H9 (cell line): ENCODE results near the gene ZER1. TPM values are rescaled to one million over a fixed set of nuclear protein-coding genes. Genes with fewer than 3 reads are reported as not detected.
A peak's percentile ranks its signal among the peaks of the same experiment; 100 is the strongest.

Experiments used
- DNase-seq: peaks from one replicate; pipeline ENCODE4 v3.0.0-alpha.2; 2017
- H2AFZ ChIP-seq: one replicate; pipeline ENCODE4 v1.6.1; 2013; ENCODE audit warnings: mild to moderate bottlenecking, low read length, control low read depth, moderate library complexity
- H2AK5ac ChIP-seq: 2 replicates; pipeline ENCODE4 v1.6.1; 2013; ENCODE audit warnings: low read length, control low read depth, mixed read lengths; ENCODE audit not compliant: insufficient read length
- H2BK120ac ChIP-seq: one replicate; pipeline ENCODE4 v1.6.1; 2013; ENCODE audit warnings: low read depth, mild to moderate bottlenecking, low read length, control low read depth, inconsistent platforms; ENCODE audit not compliant: poor library complexity, severe bottlenecking
- H2BK12ac ChIP-seq: 2 replicates; pipeline ENCODE4 v1.6.1; 2013; ENCODE audit warnings: low read length, control low read depth, mixed read lengths, low read depth; ENCODE audit not compliant: insufficient read length
- H2BK15ac ChIP-seq: 2 replicates; pipeline ENCODE4 v1.6.1; 2013; ENCODE audit warnings: low read depth, low read length, control low read depth
- H2BK20ac ChIP-seq: one replicate; pipeline ENCODE4 v1.6.1; 2013; ENCODE audit warnings: low read depth, mild to moderate bottlenecking, low read length, control low read depth, inconsistent platforms; ENCODE audit not compliant: poor library complexity, severe bottlenecking
- H2BK5ac ChIP-seq: 2 replicates; pipeline ENCODE4 v1.6.1; 2013; ENCODE audit warnings: low read length, control low read depth, mixed read lengths; ENCODE audit not compliant: insufficient read length
- H3K14ac ChIP-seq: 2 replicates; pipeline ENCODE4 v1.6.1; 2013; ENCODE audit warnings: low read length, control low read depth; ENCODE audit not compliant: insufficient read depth
- H3K18ac ChIP-seq: 2 replicates; pipeline ENCODE4 v1.6.1; 2013; ENCODE audit warnings: low read depth, mild to moderate bottlenecking, mixed read lengths, low read length, control low read depth; ENCODE audit not compliant: insufficient read length
- H3K23ac ChIP-seq: 2 replicates; pipeline ENCODE4 v1.6.1; 2013; ENCODE audit warnings: low read length, control low read depth, mixed read lengths, low read depth; ENCODE audit not compliant: insufficient read length
- H3K23me2 ChIP-seq: 2 replicates; pipeline ENCODE4 v1.6.1; 2013; ENCODE audit warnings: low read depth, mild to moderate bottlenecking, mixed read lengths, low read length, control low read depth; ENCODE audit not compliant: insufficient read length, poor library complexity, severe bottlenecking
- H3K27ac ChIP-seq: 2 replicates; pipeline ENCODE4 v1.5.1; 2013; ENCODE audit warnings: low read length, control low read depth, mixed read lengths, low read depth; ENCODE audit not compliant: insufficient read length
- H3K27me3 ChIP-seq: 2 replicates; pipeline ENCODE4 v1.6.1; 2013; ENCODE audit warnings: low read length, control low read depth, inconsistent platforms; ENCODE audit not compliant: insufficient read depth
- H3K4ac ChIP-seq: 2 replicates; pipeline ENCODE4 v1.6.1; 2013; ENCODE audit warnings: low read depth, mild to moderate bottlenecking, control low read depth, inconsistent platforms, low read length, moderate library complexity
- H3K4me1 ChIP-seq: 2 replicates; pipeline ENCODE4 v1.6.1; 2013; ENCODE audit warnings: low read length, control low read depth, inconsistent platforms; ENCODE audit not compliant: insufficient read depth
- H3K4me2 ChIP-seq: 2 replicates; pipeline ENCODE4 v1.6.1; 2013; ENCODE audit warnings: low read length, control low read depth, mixed read lengths; ENCODE audit not compliant: insufficient read length, insufficient read depth
- H3K56ac ChIP-seq: 2 replicates; pipeline ENCODE4 v1.6.1; 2013; ENCODE audit warnings: low read depth, mild to moderate bottlenecking, mixed read lengths, low read length, control low read depth; ENCODE audit not compliant: insufficient read length
- H3K79me1 ChIP-seq: 2 replicates; pipeline ENCODE4 v1.6.1; 2013; ENCODE audit warnings: low read depth, mild to moderate bottlenecking, moderate library complexity, low read length, control low read depth, inconsistent platforms; ENCODE audit not compliant: insufficient read depth, poor library complexity, severe bottlenecking
- H3K79me2 ChIP-seq: 2 replicates; pipeline ENCODE4 v1.6.1; 2013; ENCODE audit warnings: low read length, control low read depth, inconsistent platforms; ENCODE audit not compliant: insufficient read depth
- H3K9ac ChIP-seq: 2 replicates; pipeline ENCODE4 v1.6.1; 2013; ENCODE audit warnings: low read length, control low read depth, mixed read lengths; ENCODE audit not compliant: insufficient read length; ENCODE audit errors: extremely low read depth
- H3K9me3 ChIP-seq: one replicate; pipeline ENCODE4 v1.6.1; 2013; ENCODE audit warnings: low read depth, low read length, inconsistent platforms; ENCODE audit not compliant: control insufficient read depth
- H3T11ph ChIP-seq: one replicate; pipeline ENCODE4 v1.6.1; 2013; ENCODE audit warnings: mild to moderate bottlenecking, low read length, control low read depth, inconsistent platforms
- H4K20me1 ChIP-seq: one replicate; pipeline ENCODE4 v1.6.1; 2013; ENCODE audit not compliant: control insufficient read depth, insufficient read length, insufficient read depth
- H4K5ac ChIP-seq: 2 replicates; pipeline ENCODE4 v1.6.1; 2013; ENCODE audit warnings: low read depth, mild to moderate bottlenecking, mixed read lengths, low read length, control low read depth; ENCODE audit not compliant: insufficient read length
- H4K8ac ChIP-seq: replicated peaks from 2 replicates; pipeline ENCODE4 v1.6.1; 2013; ENCODE audit warnings: low read length, control low read depth, mixed read lengths, low read depth; ENCODE audit not compliant: insufficient read length
- H4K91ac ChIP-seq: 2 replicates; pipeline ENCODE4 v1.6.1; 2013; ENCODE audit warnings: low read depth, mild to moderate bottlenecking, moderate library complexity, mixed read lengths, low read length, control low read depth; ENCODE audit not compliant: insufficient read length
- H3K27ac Mint-ChIP-seq, 3 experiments: 2 replicates in 2 of 3; 3 replicates in 1 of 3; pipeline ENCODE4 v1.8.0; 2020 to 2021; ENCODE audit warnings: mixed read lengths in 3 of 3, mild to moderate bottlenecking in 1 of 3, moderate library complexity in 1 of 3
- H3K27me3 Mint-ChIP-seq: 2 replicates; pipeline ENCODE4 v1.8.0; 2021; ENCODE audit warnings: low read depth, mild to moderate bottlenecking, moderate library complexity, mixed read lengths
- H3K36me3 Mint-ChIP-seq, 3 experiments: 2 replicates in 2 of 3; 3 replicates in 1 of 3; pipeline ENCODE4 v1.8.0; 2020 to 2021; ENCODE audit warnings: low read depth in 3 of 3, mixed read lengths in 3 of 3; ENCODE audit not compliant: insufficient read depth in 1 of 3
- H3K4me1 Mint-ChIP-seq, 2 experiments: 2 replicates each; pipeline ENCODE4 v1.8.0; 2020; ENCODE audit warnings: mixed read lengths in 2 of 2
- H3K4me3 Mint-ChIP-seq, 2 experiments: 2 replicates in 1 of 2; 3 replicates in 1 of 2; pipeline ENCODE4 v1.8.0; 2020 to 2021; ENCODE audit warnings: mild to moderate bottlenecking in 2 of 2, mixed read lengths in 2 of 2, moderate library complexity in 1 of 2
- H3K9me3 Mint-ChIP-seq, 2 experiments: 2 replicates in 1 of 2; 3 replicates in 1 of 2; pipeline ENCODE4 v1.8.0; 2020; ENCODE audit warnings: mild to moderate bottlenecking in 2 of 2, mixed read lengths in 2 of 2, moderate library complexity in 1 of 2
- WGBS: extraction: QIAGEN DNeasy Blood & Tissue Kit; methylation state at CpG from one replicate; pipeline ENCODE4 v1.1.7; 2013; ENCODE audit warnings: missing lambda C conversion rate, low lambda C conversion rate, mixed read lengths; ENCODE audit not compliant: insufficient read length; ENCODE audit errors: extremely low coverage; 5-methylcytosine and 5-hydroxymethylcytosine counted together
- total RNA-seq: library from RNA; stranded (reverse); gene quantifications from 2 replicates; pipeline ENCODE4 v1.2.1, GENCODE V29; 2021
- TF ChIP-seq, protein P1 (sequence below): fragments of 200-600 bp; sonication (generic); conservative IDR thresholded peaks from 3 replicates; pipeline ENCODE4 v1.8.0; 2021; ENCODE audit warnings: antibody characterized with exemption, mild to moderate bottlenecking

ZER1 gene
- total RNA-seq, 1 experiment from 2014 or later: 24.2 TPM

DNA sequence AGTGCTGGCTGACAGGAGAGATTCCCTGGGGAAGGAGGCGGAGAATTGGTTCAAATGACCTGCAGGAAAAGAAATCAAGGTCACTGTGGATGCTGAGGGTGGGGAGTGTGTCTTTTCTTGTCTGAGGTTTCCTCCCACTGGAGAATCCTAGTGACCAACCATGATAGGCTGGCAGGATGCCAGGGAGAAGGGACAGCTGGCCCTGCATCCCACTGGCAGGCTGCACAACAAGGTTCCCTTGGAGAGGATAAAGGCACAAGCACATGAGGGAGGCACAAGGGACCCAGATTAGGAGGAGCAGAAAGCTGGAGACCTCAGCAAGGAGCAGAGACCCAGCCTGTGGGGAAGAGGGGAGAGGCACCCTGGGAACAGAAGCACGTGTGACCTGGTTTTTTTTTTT, 36.4 kb downstream of the ZER1 start:
- Histone ChIP-seq H3K9me3 (no peaks in the 10 kb centered on the region), H3K27me3 (no peaks in the 10 kb centered on the region), H4K8ac (no peak overlapping the region), H4K5ac (no peak overlapping the region), H3K4me1 (no peaks in the 10 kb centered on the region), H3K79me2 (no peaks in the 10 kb centered on the region), H3K23ac (no peak overlapping the region), H2BK120ac (no peak overlapping the region), H3K14ac (no peak overlapping the region), H3K56ac (no peak overlapping the region), H2AK5ac (no peak overlapping the region), H2BK12ac (no peak overlapping the region), H3K9ac (no peak overlapping the region), H2BK20ac (no peak overlapping the region), H4K20me1 (no peaks in the 10 kb centered on the region), H2BK15ac (no peak overlapping the region), H4K91ac (no peak overlapping the region), H3K18ac (no peak overlapping the region), H3K23me2 (no peaks in the 10 kb centered on the region), H3K4me2 (no peak overlapping the region), H3T11ph (no peak overlapping the region), H2AFZ (no peak overlapping the region), H2BK5ac (no peak overlapping the region), H3K27ac (no peak overlapping the region), H3K4ac (no peak overlapping the region), H3K79me1 (no peaks in the 10 kb centered on the region)
- no CpG with 5 or more reads among the region's 2 CpGs for WGBS
- Mint-ChIP-seq H3K4me1 (peaks cover 6% of the 10 kb centered on the region in 2 experiments), H3K27me3 (no peaks in the 10 kb centered on the region; the same call in 1 of the 2 replicates), H3K9me3 (no peaks in the 10 kb centered on the region), H3K27ac (peak overlapping the region in 1 of 3 experiments; percentile 79; a peak in 3 of 7 replicates), H3K4me3 (no peak overlapping the region), H3K36me3 (peaks cover 2 to 34% (median 28%) of the 10 kb centered on the region in 3 experiments; a peak in 6 of 7 replicates)
- no peak for DNase-seq
- TF ChIP-seq, protein P1, sequence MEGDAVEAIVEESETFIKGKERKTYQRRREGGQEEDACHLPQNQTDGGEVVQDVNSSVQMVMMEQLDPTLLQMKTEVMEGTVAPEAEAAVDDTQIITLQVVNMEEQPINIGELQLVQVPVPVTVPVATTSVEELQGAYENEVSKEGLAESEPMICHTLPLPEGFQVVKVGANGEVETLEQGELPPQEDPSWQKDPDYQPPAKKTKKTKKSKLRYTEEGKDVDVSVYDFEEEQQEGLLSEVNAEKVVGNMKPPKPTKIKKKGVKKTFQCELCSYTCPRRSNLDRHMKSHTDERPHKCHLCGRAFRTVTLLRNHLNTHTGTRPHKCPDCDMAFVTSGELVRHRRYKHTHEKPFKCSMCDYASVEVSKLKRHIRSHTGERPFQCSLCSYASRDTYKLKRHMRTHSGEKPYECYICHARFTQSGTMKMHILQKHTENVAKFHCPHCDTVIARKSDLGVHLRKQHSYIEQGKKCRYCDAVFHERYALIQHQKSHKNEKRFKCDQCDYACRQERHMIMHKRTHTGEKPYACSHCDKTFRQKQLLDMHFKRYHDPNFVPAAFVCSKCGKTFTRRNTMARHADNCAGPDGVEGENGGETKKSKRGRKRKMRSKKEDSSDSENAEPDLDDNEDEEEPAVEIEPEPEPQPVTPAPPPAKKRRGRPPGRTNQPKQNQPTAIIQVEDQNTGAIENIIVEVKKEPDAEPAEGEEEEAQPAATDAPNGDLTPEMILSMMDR: no peak
